Naive B cell (primary cell): ENCODE data around the gene RUVBL2. TPM values are rescaled to one million over a fixed set of nuclear protein-coding genes. Genes with fewer than 3 reads are reported as not detected.

ENCODE experiments used
- ATAC-seq, 2 donors: fragments of 150-1000 bp; cut with Tn5 transposase; 2 replicates each; pipeline ENCODE4 v1.10.0; 2021; ENCODE audit warnings: low read depth in 2 of 2, mild to moderate bottlenecking in 2 of 2, moderate library complexity in 2 of 2
- DNase-seq: peaks from one replicate; pipeline ENCODE4 v3.0.0; 2022
- H3K27ac Mint-ChIP-seq, 6 donors: one replicate each; pipeline ENCODE4 v1.8.0; 2020 to 2022; ENCODE audit warnings: mild to moderate bottlenecking in 6 of 6, mixed read lengths in 6 of 6, moderate library complexity in 5 of 6, inconsistent platforms in 2 of 6
- H3K27me3 Mint-ChIP-seq, 3 donors: one replicate each; pipeline ENCODE4 v1.8.0; 2021 to 2022; ENCODE audit warnings: mixed read lengths in 3 of 3, mild to moderate bottlenecking in 1 of 3
- H3K36me3 Mint-ChIP-seq, 2 donors: one replicate each; pipeline ENCODE4 v1.8.0; 2020 to 2022; ENCODE audit warnings: mixed read lengths in 2 of 2, inconsistent platforms in 1 of 2, mild to moderate bottlenecking in 1 of 2
- H3K4me1 Mint-ChIP-seq, 3 donors: one replicate each; pipeline ENCODE4 v1.8.0; 2020 to 2022; ENCODE audit warnings: mixed read lengths in 3 of 3, inconsistent platforms in 1 of 3, mild to moderate bottlenecking in 1 of 3, moderate library complexity in 1 of 3
- H3K4me3 Mint-ChIP-seq, 8 donors: one replicate each; pipeline ENCODE4 v1.8.0; 2020 to 2022; ENCODE audit warnings: mild to moderate bottlenecking in 8 of 8, mixed read lengths in 8 of 8, moderate library complexity in 8 of 8, inconsistent platforms in 2 of 8
- H3K9me3 Mint-ChIP-seq, 7 donors: one replicate each; pipeline ENCODE4 v1.8.0; 2020 to 2022; ENCODE audit warnings: mixed read lengths in 7 of 7, mild to moderate bottlenecking in 5 of 7, inconsistent platforms in 2 of 7, moderate library complexity in 1 of 7
- polyA plus RNA-seq, 6 donors: library from polyadenylated mRNA; unstranded; fragments of 300-500 nt; fragmentation: Illumina TruSeq; gene quantifications; one replicate each; pipeline ENCODE4 v1.2.3, GENCODE V29; 2021; ENCODE audit warnings: low read depth in 6 of 6

RUVBL2 gene
- polyA plus RNA-seq, 6 donors from 2014 or later, result 39.7 to 63.2 (median 50.0) TPM

- H3K4me3 Mint-ChIP-seq, result peak overlapping the region in 2 of 8 donors; percentile 61 to 76
- DNase-seq, result no peak
- H3K27me3 Mint-ChIP-seq, result no peaks in the 10 kb centered on the region
- H3K36me3 Mint-ChIP-seq, result peaks cover 0 to 7% of the 10 kb centered on the region in 2 donors
- H3K27ac Mint-ChIP-seq, result no peak overlapping the region
- H3K4me1 Mint-ChIP-seq, result peaks cover 45 to 55% (median 53%) of the 10 kb centered on the region in 3 donors
- ATAC-seq, result no peak
- no peaks in the 10 kb centered on the region for H3K9me3 Mint-ChIP-seq
These were observed 35.7 kb upstream of the RUVBL2 start for GRCh38 chr19:48958006-48958405.

DNA sequence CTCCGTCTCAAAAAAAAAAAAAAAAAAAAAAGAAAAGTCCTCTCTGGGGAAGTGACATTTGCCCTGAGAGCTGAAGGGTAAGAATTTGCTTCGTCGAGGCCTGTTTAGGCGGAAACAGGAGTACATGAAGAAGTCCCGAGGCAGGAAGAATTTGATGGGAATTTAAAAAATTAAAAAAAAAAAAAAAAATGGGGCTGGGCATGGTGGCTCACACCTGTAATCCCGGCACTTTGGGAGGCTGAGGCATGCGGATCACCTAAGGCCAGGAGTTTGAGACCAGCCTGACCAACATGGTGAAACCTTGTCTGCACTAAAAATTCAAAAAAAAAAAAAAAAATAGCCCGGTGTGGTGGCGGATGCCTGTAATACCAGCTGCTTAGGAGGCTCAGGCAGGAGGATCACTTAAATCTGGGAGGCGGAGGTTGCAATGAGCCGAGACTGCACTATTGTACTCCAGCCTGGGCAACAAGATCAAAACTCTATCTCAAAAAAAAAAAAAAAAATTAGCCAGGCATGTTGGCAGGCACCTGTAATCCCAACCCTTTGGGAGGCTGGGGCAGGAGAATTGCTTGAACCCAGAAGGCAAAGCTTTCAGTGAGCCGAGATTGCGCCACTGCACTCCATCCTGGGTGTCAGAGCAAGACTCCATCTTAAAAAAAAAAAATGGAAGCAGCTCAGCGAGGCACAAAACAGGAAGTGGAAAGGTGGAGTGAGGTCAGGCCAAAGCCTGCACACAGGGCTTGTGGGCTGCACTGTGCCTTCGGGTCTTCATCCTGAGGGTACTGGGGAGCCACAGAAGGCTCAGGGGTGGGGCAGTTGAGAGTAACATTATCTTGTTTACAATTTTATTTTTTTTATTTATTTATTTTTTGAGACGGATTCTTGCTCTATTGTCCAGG is 34.1 kb upstream of the RUVBL2 start:
- Mint-ChIP-seq H3K27ac (peak overlapping the region in 1 of 6 donors; percentile 60), H3K9me3 (no peaks in the 10 kb centered on the region), H3K4me1 (peaks cover 57 to 68% (median 65%) of the 10 kb centered on the region in 3 donors), H3K4me3 (no peak overlapping the region), H3K27me3 (no peaks in the 10 kb centered on the region), H3K36me3 (peaks cover 0 to 7% of the 10 kb centered on the region in 2 donors)
- DNase-seq (no peak), ATAC-seq (no peak)

DNA sequence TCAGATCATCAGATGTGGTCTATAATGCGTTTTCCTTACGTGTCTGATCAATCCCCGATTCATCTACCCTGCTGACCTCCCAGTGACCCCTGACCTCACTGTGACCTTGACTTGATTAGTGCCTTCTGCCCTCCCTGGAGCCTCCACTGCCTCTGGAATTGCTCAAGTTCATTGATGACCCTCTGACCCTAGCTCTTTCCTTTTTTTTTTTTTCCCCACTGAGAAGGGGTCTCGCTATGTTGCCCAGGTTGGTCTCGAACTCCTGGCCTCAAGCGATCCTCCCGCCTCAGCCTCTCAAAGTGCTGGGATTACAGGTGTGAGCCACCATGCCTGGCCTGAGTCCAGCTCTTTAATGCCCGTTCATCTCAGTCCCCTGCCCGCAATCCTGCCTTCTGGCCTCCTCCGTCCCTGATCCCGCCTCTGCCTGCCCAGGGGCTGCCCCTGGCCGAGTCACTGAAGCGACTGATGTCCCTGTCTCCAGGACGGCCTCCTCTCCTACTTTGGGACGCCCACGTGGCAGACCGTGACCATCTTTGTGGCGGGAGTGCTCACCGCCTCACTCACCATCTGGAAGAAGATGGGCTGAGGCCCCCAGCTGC is 32.5 kb upstream of the RUVBL2 start:
- no peak for DNase-seq
- Mint-ChIP-seq H3K4me3 (peak overlapping the region in 6 of 8 donors; percentile 21 to 74 (median 40)), H3K27me3 (no peaks in the 10 kb centered on the region), H3K9me3 (no peaks in the 10 kb centered on the region), H3K4me1 (peaks cover 63 to 71% (median 66%) of the 10 kb centered on the region in 3 donors), H3K27ac (peak overlapping the region in 3 of 6 donors; percentile 15 to 96 (median 83)), H3K36me3 (peaks cover under 1 to 8% of the 10 kb centered on the region in 2 donors)
- ATAC-seq, result no peak

- DNase-seq (no peak), ATAC-seq (no peak)
- peaks cover 0 to 2% (median 0%) of the 10 kb centered on the region in 7 donors for H3K9me3 Mint-ChIP-seq
- H3K4me1 Mint-ChIP-seq, result peaks cover 65 to 73% (median 68%) of the 10 kb centered on the region in 3 donors
- peak overlapping the region in 5 of 6 donors; percentile 81 to 97 (median 95) for H3K27ac Mint-ChIP-seq
- H3K36me3 Mint-ChIP-seq, result peaks cover 5 to 12% of the 10 kb centered on the region in 2 donors
- H3K27me3 Mint-ChIP-seq, result no peaks in the 10 kb centered on the region
- H3K4me3 Mint-ChIP-seq, result peak overlapping the region in 6 of 8 donors; percentile 71 to 99 (median 92)
These were observed 32.0 kb upstream of the RUVBL2 start for GRCh38 chr19:48961673-48962028.

GRCh38 chr19:48962029-48962848 is 31.4 kb upstream of the RUVBL2 start:
- peak overlapping the region; percentile 56 to 99 (median 92) for H3K4me3 Mint-ChIP-seq
- ATAC-seq (peak; percentile 19 to 32), DNase-seq (peak; percentile 56)
- H3K27ac Mint-ChIP-seq, result peak overlapping the region; percentile 61 to 97 (median 96)
- no peaks in the 10 kb centered on the region for H3K27me3 Mint-ChIP-seq
- peaks cover 0 to 2% (median 0%) of the 10 kb centered on the region in 7 donors for H3K9me3 Mint-ChIP-seq
- H3K4me1 Mint-ChIP-seq, result peaks cover 62 to 70% (median 68%) of the 10 kb centered on the region in 3 donors
- peaks cover 5 to 7% of the 10 kb centered on the region in 2 donors for H3K36me3 Mint-ChIP-seq

DNA sequence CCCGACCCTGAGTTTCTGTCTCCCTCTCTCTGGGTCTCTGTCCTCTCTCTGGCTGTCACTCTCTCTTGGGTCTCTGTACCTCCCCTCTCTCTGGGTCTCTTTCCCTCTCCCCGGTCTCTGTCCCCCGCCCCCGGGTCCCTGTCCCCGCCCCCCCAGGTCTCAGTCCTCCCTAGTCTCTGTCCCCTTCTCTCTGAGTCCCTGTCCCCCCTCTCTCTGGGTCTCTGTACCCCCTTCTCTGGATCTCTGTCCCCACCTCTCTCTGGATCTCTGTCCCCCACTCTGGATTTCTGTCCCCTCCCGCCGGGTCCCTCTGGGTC is 30.9 kb upstream of the RUVBL2 start:
- Mint-ChIP-seq H3K27ac (peak overlapping the region; percentile 61 to 97 (median 96)), H3K4me3 (peak overlapping the region; percentile 56 to 99 (median 96)), H3K36me3 (peaks cover 5 to 7% of the 10 kb centered on the region in 2 donors), H3K27me3 (no peaks in the 10 kb centered on the region), H3K9me3 (peaks cover 0 to 2% (median 0%) of the 10 kb centered on the region in 7 donors), H3K4me1 (peaks cover 62 to 71% (median 66%) of the 10 kb centered on the region in 3 donors)
- ATAC-seq, result no peak
- no peak for DNase-seq

DNA sequence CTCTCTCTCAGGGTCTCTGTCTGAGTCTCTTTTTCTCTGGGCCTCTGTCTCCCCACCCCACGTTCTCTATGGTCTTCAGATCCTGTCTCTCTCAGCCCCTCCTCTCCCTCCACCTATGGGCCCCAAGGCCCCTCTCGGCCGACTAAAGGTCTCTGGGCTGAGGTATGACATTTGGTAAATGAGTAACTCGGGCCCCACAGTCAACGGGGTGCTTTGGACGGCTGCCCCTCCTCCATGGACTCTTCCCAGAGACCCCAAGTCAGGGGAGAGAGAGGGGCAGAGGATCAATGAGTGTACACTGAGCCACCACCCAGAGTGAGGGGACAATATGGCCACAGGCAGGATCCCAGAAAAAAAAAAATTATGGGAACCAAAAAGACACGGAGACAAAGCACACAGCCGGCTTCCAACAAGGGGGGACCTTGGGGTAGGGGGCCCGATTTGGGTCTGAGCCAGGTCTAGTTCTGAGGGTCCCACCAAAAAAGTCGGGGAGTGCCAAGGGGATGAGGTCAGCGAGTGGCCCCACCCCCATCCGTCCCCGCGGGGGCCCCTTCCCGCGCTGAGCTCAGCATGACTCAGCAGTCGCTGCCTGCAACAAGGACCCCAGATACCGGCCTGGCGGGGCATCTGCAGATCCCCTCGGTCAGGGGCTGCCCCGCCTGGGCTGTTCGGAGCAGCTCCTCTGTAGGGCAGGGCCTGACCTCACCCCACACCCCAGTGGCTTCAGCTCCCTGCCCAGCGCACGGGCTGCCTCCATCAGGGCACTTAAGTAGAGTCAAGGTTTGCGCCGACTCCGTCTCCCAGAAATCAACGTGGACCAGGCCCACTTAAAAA is 30.1 kb upstream of the RUVBL2 start:
- peaks cover 64 to 74% (median 66%) of the 10 kb centered on the region in 3 donors for H3K4me1 Mint-ChIP-seq
- no peaks in the 10 kb centered on the region for H3K27me3 Mint-ChIP-seq
- ATAC-seq (no peak), DNase-seq (no peak)
- H3K9me3 Mint-ChIP-seq, result peaks cover 0 to 2% (median 0%) of the 10 kb centered on the region in 7 donors
- peak overlapping the region; percentile 95 to 99 (median 96) for H3K27ac Mint-ChIP-seq
- peak overlapping the region; percentile 84 to 99 (median 98) for H3K4me3 Mint-ChIP-seq
- peaks cover 5 to 11% of the 10 kb centered on the region in 2 donors for H3K36me3 Mint-ChIP-seq

GRCh38 chr19:48964205-48965039 is 29.3 kb upstream of the RUVBL2 start:
- DNase-seq, result no peak
- Mint-ChIP-seq H3K4me1 (peaks cover 63 to 72% (median 64%) of the 10 kb centered on the region in 3 donors), H3K4me3 (peak overlapping the region; percentile 91 to 99 (median 98)), H3K9me3 (peaks cover 0 to 2% (median 0%) of the 10 kb centered on the region in 7 donors), H3K27me3 (no peaks in the 10 kb centered on the region), H3K27ac (peak overlapping the region; percentile 74 to 99 (median 94)), H3K36me3 (peaks cover 5 to 12% of the 10 kb centered on the region in 2 donors)
- no peak for ATAC-seq

DNA sequence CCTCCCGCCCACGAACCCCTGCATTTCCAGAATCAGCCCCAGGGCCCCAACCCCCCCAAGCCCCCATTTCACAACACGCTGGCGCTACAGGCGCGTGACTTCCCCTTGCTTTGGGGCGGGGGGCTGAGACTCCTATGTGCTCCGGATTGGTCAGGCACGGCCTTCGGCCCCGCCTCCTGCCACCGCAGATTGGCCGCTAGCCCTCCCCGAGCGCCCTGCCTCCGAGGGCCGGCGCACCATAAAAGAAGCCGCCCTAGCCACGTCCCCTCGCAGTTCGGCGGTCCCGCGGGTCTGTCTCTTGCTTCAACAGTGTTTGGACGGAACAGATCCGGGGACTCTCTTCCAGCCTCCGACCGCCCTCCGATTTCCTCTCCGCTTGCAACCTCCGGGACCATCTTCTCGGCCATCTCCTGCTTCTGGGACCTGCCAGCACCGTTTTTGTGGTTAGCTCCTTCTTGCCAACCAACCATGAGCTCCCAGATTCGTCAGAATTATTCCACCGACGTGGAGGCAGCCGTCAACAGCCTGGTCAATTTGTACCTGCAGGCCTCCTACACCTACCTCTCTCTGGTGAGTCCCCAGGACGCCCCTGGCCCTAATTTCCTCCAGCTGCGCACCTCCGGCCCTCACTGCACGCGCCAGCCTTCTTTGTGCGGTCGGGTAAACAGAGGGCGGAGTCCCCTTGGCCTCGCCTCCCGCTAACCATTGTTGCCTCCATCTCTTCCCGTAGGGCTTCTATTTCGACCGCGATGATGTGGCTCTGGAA is 28.5 kb upstream of the RUVBL2 start, which contains the start of gene FTL:
Gene FTL, plus strand, starts transcription at position 270 of the 766 bp plus-strand sequence. Its CDS starts 199 bp downstream, at position 469.
- H3K4me1 Mint-ChIP-seq, result peaks cover 63 to 70% (median 64%) of the 10 kb centered on the region in 3 donors
- H3K27ac Mint-ChIP-seq, result peak within 1 kb of the TSS; percentile 96 to 99 (median 98)
- peaks cover 5 to 12% of the 10 kb centered on the region in 2 donors for H3K36me3 Mint-ChIP-seq
- DNase-seq (peak; percentile 93), ATAC-seq (peak; percentile 84 to 86)
- H3K4me3 Mint-ChIP-seq, result peak within 1 kb of the TSS; percentile 96 to 100 (median 98)
- H3K27me3 Mint-ChIP-seq, result no peaks in the 10 kb centered on the region
- peaks cover 0 to 2% (median 0%) of the 10 kb centered on the region in 7 donors for H3K9me3 Mint-ChIP-seq

GRCh38 chr19:48965806-48966540 is 27.7 kb upstream of the RUVBL2 start:
- ATAC-seq, result peak; percentile 65
- no peaks in the 10 kb centered on the region for H3K27me3 Mint-ChIP-seq
- peak overlapping the region; percentile 96 to 99 (median 98) for H3K27ac Mint-ChIP-seq
- DNase-seq, result peak; percentile 85
- peaks cover 62 to 74% (median 69%) of the 10 kb centered on the region in 3 donors for H3K4me1 Mint-ChIP-seq
- peaks cover 5 to 12% of the 10 kb centered on the region in 2 donors for H3K36me3 Mint-ChIP-seq
- H3K9me3 Mint-ChIP-seq, result peaks cover 0 to 2% (median 0%) of the 10 kb centered on the region in 7 donors
- peak overlapping the region; percentile 96 to 100 (median 98) for H3K4me3 Mint-ChIP-seq
